Stomach (tissue), 4 donors: Measurements from ENCODE around the gene IFIT3.

ENCODE experiments used
- CTCF ChIP-seq, 7 experiments: fragments of 450-650 bp in 4 of 7; fragments of 200-600 bp in 3 of 7; sonication (generic) in 3 of 7; IDR thresholded peaks; one replicate each; pipeline ENCODE4 v1.5.1; 2016 to 2019; ENCODE audit warnings: antibody characterized with exemption in 7 of 7, control low read depth in 2 of 7, mild to moderate bottlenecking in 1 of 7
- EP300 ChIP-seq: sonication (generic); formaldehyde crosslinking; IDR thresholded peaks from one replicate; pipeline ENCODE4 v1.6.1; 2017; ENCODE audit warnings: antibody characterized with exemption
- POLR2A ChIP-seq, 4 donors: fragments of 450-650 bp; IDR thresholded peaks; one replicate each; pipeline ENCODE4 v1.6.1; 2016; ENCODE audit warnings: antibody characterized with exemption in 4 of 4, control low read depth in 2 of 4, mild to moderate bottlenecking in 1 of 4, moderate library complexity in 1 of 4
- POLR2AphosphoS5 ChIP-seq, 3 donors: sonication (generic); formaldehyde crosslinking; IDR thresholded peaks; one replicate each; pipeline ENCODE4 v1.6.1; 2016; ENCODE audit warnings: antibody characterized with exemption in 3 of 3

GRCh38 chr10:89389254-89389653 lies 61.5 kb downstream of the IFIT3 start:
- TF ChIP-seq CTCF (IDR thresholded peaks at IDR 0.05) (peak in 2 of 7 experiments; percentile 16 to 34), EP300 (no peak), POLR2AphosphoS5 (IDR thresholded peaks at IDR 0.05) (no peak), POLR2A (IDR thresholded peaks at IDR 0.05) (no peak)
